A549 (cell line): Measurements from ENCODE around the gene MYPOP.

Source experiments
- MAX ChIP-seq: IDR thresholded peaks from 2 replicates; pipeline ENCODE4 v1.6.1; 2012
- NR3C1 ChIP-seq: fragments of >200 bp; sonication (Bioruptor Twin); formaldehyde crosslinking; IDR thresholded peaks from 3 replicates; pipeline ENCODE4 v1.6.1; 2017
- POLR2A ChIP-seq: IDR thresholded peaks from 2 replicates; pipeline ENCODE4 v1.6.1; 2012; ENCODE audit warnings: mild to moderate bottlenecking, low read length
- REST ChIP-seq: fragments of 200-600 bp; sonication (generic); IDR thresholded peaks from 2 replicates; pipeline ENCODE4 v1.6.1; 2016; ENCODE audit warnings: antibody characterized with exemption, mild to moderate bottlenecking, moderate library complexity
- ZNF302 ChIP-seq: fragments of 250-450 bp; sonication (Bioruptor Pico); IDR thresholded peaks from 2 replicates; pipeline ENCODE4 v1.9.0; 2021; ENCODE audit warnings: inconsistent platforms, mild to moderate bottlenecking, moderate library complexity
- TF ChIP-seq, protein P1 (sequence below): fragments of >200 bp; sonication (Bioruptor Twin); formaldehyde crosslinking; IDR thresholded peaks from 3 replicates; pipeline ENCODE4 v1.5.1; 2016

GRCh38 chr19:45860359-45861259 is 41.8 kb downstream of the MYPOP start:
- TF ChIP-seq POLR2A: no peak
- TF ChIP-seq REST: no peak
- no peak for TF ChIP-seq MAX
- TF ChIP-seq NR3C1: no peak
- TF ChIP-seq, protein P1, sequence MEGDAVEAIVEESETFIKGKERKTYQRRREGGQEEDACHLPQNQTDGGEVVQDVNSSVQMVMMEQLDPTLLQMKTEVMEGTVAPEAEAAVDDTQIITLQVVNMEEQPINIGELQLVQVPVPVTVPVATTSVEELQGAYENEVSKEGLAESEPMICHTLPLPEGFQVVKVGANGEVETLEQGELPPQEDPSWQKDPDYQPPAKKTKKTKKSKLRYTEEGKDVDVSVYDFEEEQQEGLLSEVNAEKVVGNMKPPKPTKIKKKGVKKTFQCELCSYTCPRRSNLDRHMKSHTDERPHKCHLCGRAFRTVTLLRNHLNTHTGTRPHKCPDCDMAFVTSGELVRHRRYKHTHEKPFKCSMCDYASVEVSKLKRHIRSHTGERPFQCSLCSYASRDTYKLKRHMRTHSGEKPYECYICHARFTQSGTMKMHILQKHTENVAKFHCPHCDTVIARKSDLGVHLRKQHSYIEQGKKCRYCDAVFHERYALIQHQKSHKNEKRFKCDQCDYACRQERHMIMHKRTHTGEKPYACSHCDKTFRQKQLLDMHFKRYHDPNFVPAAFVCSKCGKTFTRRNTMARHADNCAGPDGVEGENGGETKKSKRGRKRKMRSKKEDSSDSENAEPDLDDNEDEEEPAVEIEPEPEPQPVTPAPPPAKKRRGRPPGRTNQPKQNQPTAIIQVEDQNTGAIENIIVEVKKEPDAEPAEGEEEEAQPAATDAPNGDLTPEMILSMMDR: no peak
- no peak for TF ChIP-seq ZNF302 (CRISPR knock-in tag)
